KBM-7 (cell line): ENCODE data around the gene PDIA6.
A peak's percentile ranks its signal among the peaks of the same experiment; 100 is the strongest.

Experiments used
- DNase-seq: peaks from one replicate; pipeline ENCODE4 v3.0.0-alpha.2; 2015
- in situ Hi-C: fragments of 300-500 bp; cut with MboI; formaldehyde crosslinking; loops from 2 replicates; pipeline ENCODE4 v1.14.3; 2020; ENCODE audit warnings: low sequenced_read_pairs, low pct_unique_long_range_greater_than_20kb, mixed read lengths

Gene PDIA6

GRCh38 chr2:10775021-10775780, 37.4 kb downstream of the PDIA6 start:
- in situ Hi-C loops: no loop called here
- no peak for DNase-seq

- DNase-seq: no peak
- in situ Hi-C loops: no loop called here
Observed at GRCh38 chr2:10774394-10774793, 38.2 kb downstream of the PDIA6 start.

- in situ Hi-C loops: no loop called here
- DNase-seq: no peak
Observed at GRCh38 chr2:10773821-10774341, 38.7 kb downstream of the PDIA6 start.

- DNase-seq: no peak
- in situ Hi-C loops: no loop called here
Observed at GRCh38 chr2:10772868-10773215, 39.7 kb downstream of the PDIA6 start.

- DNase-seq: no peak
- in situ Hi-C loops: no loop called here
Observed at GRCh38 chr2:10772201-10772867, 40.3 kb downstream of the PDIA6 start.

GRCh38 chr2:10771786-10772185, 40.8 kb downstream of the PDIA6 start:
- no peak for DNase-seq
- in situ Hi-C loops: no loop called here

GRCh38 chr2:10770956-10771750, 41.4 kb downstream of the PDIA6 start:
- in situ Hi-C loops: no loop called here
- no peak for DNase-seq

GRCh38 chr2:10768063-10768507, 44.5 kb downstream of the PDIA6 start:
- DNase-seq: no peak
- in situ Hi-C loops: no loop called here

GRCh38 chr2:10765914-10766313, 46.7 kb downstream of the PDIA6 start:
- DNase-seq: no peak
- in situ Hi-C loops: no loop called here

- in situ Hi-C loops: no loop called here
- DNase-seq: no peak
Observed at GRCh38 chr2:10765461-10765860, 47.1 kb downstream of the PDIA6 start.

GRCh38 chr2:10764896-10765295, 47.7 kb downstream of the PDIA6 start:
- no peak for DNase-seq
- in situ Hi-C loops: no loop called here

GRCh38 chr2:10764096-10764785, 48.3 kb downstream of the PDIA6 start:
- DNase-seq: no peak
- in situ Hi-C loops: no loop called here

GRCh38 chr2:10763461-10763800, 49.2 kb downstream of the PDIA6 start:
- in situ Hi-C loops: no loop called here
- no peak for DNase-seq

- in situ Hi-C loops: no loop called here
- peak; percentile 44 for DNase-seq
Observed at GRCh38 chr2:10762651-10763460, 49.7 kb downstream of the PDIA6 start.

GRCh38 chr2:10761591-10761990, 51.0 kb downstream of the PDIA6 start:
- no peak for DNase-seq
- in situ Hi-C loops: no loop called here

GRCh38 chr2:10760794-10761504, 51.6 kb downstream of the PDIA6 start:
- DNase-seq: no peak
- in situ Hi-C loops: no loop called here

GRCh38 chr2:10759151-10759714, 53.4 kb downstream of the PDIA6 start:
- DNase-seq: no peak
- in situ Hi-C loops: no loop called here

- DNase-seq: no peak
- in situ Hi-C loops: no loop called here
Observed at GRCh38 chr2:10757814-10758286, 54.7 kb downstream of the PDIA6 start.
